GM21576 (cell line): ENCODE results near the gene TMPRSS3.

Experiments used
- ATAC-seq: cut with Tn5 transposase; IDR thresholded peaks from one replicate; pipeline ENCODE4 v1.9.1; 2021; ENCODE audit warnings: mild to moderate bottlenecking, moderate library complexity; ENCODE audit not compliant: unreplicated experiment

The TMPRSS3 gene

GRCh38 chr21:42338729-42339715, 56.8 kb downstream of the TMPRSS3 start:
- no peak for ATAC-seq

GRCh38 chr21:42337830-42338728, 57.8 kb downstream of the TMPRSS3 start:
- no peak for ATAC-seq

- no peak for ATAC-seq
Observed at GRCh38 chr21:42337276-42337675, 58.6 kb downstream of the TMPRSS3 start.

GRCh38 chr21:42336054-42336453, 59.8 kb downstream of the TMPRSS3 start:
- no peak for ATAC-seq

- no peak for ATAC-seq
Observed at GRCh38 chr21:42332557-42333317, 63.1 kb downstream of the TMPRSS3 start.

- ATAC-seq = no peak
Observed at GRCh38 chr21:42331660-42332059, 64.2 kb downstream of the TMPRSS3 start.

- no peak for ATAC-seq
Observed at GRCh38 chr21:42330380-42331371, 65.2 kb downstream of the TMPRSS3 start.

- no peak for ATAC-seq
Observed at GRCh38 chr21:42324896-42325295, 71.0 kb downstream of the TMPRSS3 start.
